Measurements from ENCODE around the gene EYS. TPM values are rescaled to one million over a fixed set of nuclear protein-coding genes. Genes with fewer than 3 reads are reported as not detected.

The EYS gene
- total and polyA plus RNA-seq, 3 experiments from 2014 or later: not detected

DNA sequence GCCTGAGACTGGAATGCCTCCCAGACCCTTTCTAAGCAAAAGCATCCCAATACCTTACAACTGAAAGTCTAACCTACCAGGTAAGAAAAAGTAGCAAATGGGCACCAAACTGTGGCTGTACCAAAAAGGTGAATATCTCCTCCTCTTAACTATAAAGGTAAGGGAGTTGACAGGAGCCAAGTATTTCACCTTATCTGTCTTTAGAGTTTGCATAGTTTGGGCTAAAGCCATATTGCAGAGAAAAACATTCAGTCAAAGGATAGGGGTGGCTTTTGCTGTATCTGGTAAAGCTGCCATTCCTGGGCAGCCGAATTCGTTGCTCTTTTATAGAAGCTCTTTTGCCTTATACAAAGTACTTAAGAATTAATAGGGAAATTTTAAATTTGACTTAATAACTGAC, 2033.3 kb downstream of the EYS start:
- no peak overlapping the region for H3K27ac ChIP-seq (ENCODE audit: low read depth, low read length)
- Mint-ChIP-seq H3K36me3 (peaks cover 0 to 21% (median 0%) of the 10 kb centered on the region in 3 donors), H3K27me3 (no peaks in the 10 kb centered on the region), H3K27ac (peak overlapping the region in 3 of 8 donors; percentile 5 to 70 (median 19)), H3K4me1 (peaks cover 35 to 55% (median 53%) of the 10 kb centered on the region in 3 donors), H3K4me3 (no peak overlapping the region), H3K9me3 (no peaks in the 10 kb centered on the region)
- ChIA-PET CTCF (no interaction called here), POLR2A (no interaction called here)
- no peaks in the 10 kb centered on the region for H3K27me3 ChIP-seq (ENCODE audit: insufficient read depth, low read length, poor library complexity, severe bottlenecking)
- no peak for DNase-seq
- H3K36me3 ChIP-seq (ENCODE audit: insufficient read depth, low read length): no peaks in the 10 kb centered on the region
- no peak overlapping the region for H3K4me3 ChIP-seq (ENCODE audit: low read length)
- no peaks in the 10 kb centered on the region for H3K9me3 ChIP-seq (ENCODE audit: low read length)
- peaks cover 38% of the 10 kb centered on the region for H3K4me1 ChIP-seq (ENCODE audit: insufficient read depth, low read length)

GRCh38 chr6:63672582-63673129, 2034.4 kb downstream of the EYS start:
- Histone ChIP-seq H3K9me3 (ENCODE audit: low read length) (no peaks in the 10 kb centered on the region), H3K4me1 (ENCODE audit: insufficient read depth, low read length) (peaks cover 36% of the 10 kb centered on the region), H3K36me3 (ENCODE audit: insufficient read depth, low read length) (no peaks in the 10 kb centered on the region), H3K4me3 (ENCODE audit: low read length) (no peak overlapping the region), H3K27ac (ENCODE audit: low read depth, low read length) (no peak overlapping the region), H3K27me3 (ENCODE audit: insufficient read depth, low read length, poor library complexity, severe bottlenecking) (no peaks in the 10 kb centered on the region)
- Mint-ChIP-seq H3K36me3 (peaks cover 0 to 23% (median 0%) of the 10 kb centered on the region in 3 donors), H3K27me3 (no peaks in the 10 kb centered on the region), H3K9me3 (no peaks in the 10 kb centered on the region), H3K4me1 (peaks cover 42 to 61% (median 57%) of the 10 kb centered on the region in 3 donors), H3K27ac (peak overlapping the region in 2 of 8 donors; percentile 26 to 48), H3K4me3 (no peak overlapping the region)
- ChIA-PET CTCF (interaction anchor here (1.6 kb wide), 1 partner anchor 10 kb away, joined by 5 read pairs; no protein-coding TSS in a partner anchor), POLR2A (no interaction called here)
- DNase-seq: no peak

- H3K4me1 ChIP-seq (ENCODE audit: insufficient read depth, low read length): peaks cover 29% of the 10 kb centered on the region
- H3K27me3 Mint-ChIP-seq: no peaks in the 10 kb centered on the region
- H3K4me3 ChIP-seq (ENCODE audit: low read length): no peak overlapping the region
- H3K36me3 ChIP-seq (ENCODE audit: insufficient read depth, low read length): no peaks in the 10 kb centered on the region
- no peak overlapping the region for H3K27ac ChIP-seq (ENCODE audit: low read depth, low read length)
- H3K36me3 Mint-ChIP-seq: peaks cover 0 to 26% (median 0%) of the 10 kb centered on the region in 3 donors
- CTCF ChIA-PET: interaction anchor here (1.4 to 1.6 kb wide), 2 partner anchors 11 to 23 kb away, joined by 3 to 5 read pairs; no protein-coding TSS in a partner anchor
- POLR2A ChIA-PET: no interaction called here
- H3K9me3 ChIP-seq (ENCODE audit: low read length): no peaks in the 10 kb centered on the region
- H3K9me3 Mint-ChIP-seq: no peaks in the 10 kb centered on the region
- no peak for DNase-seq
- no peak overlapping the region for H3K4me3 Mint-ChIP-seq
- peaks cover 52 to 73% (median 65%) of the 10 kb centered on the region in 3 donors for H3K4me1 Mint-ChIP-seq
- no peaks in the 10 kb centered on the region for H3K27me3 ChIP-seq (ENCODE audit: insufficient read depth, low read length, poor library complexity, severe bottlenecking)
- no peak overlapping the region for H3K27ac Mint-ChIP-seq
Observed at GRCh38 chr6:63671098-63671754, 2035.8 kb downstream of the EYS start.

All from CD8-positive, alpha-beta memory T cell (primary cell).